Stimulated activated CD8-positive, alpha-beta memory T cell treated with anti-CD3 and anti-CD28 coated beads, Interleukin-12 subunit alpha, Interleukin-12 subunit beta, amount 100 ng/mL, for 1 hour (primary cell): Measurements from ENCODE around the gene PAGR1.
"Not testable (repeated sequence)": the region's sequence is repeated elsewhere in the genome, so short reads cannot be mapped to it uniquely, and the experiment has no call there.

ENCODE experiments used
- DNase-seq: peaks from one replicate; pipeline ENCODE4 v3.0.0-alpha.2; 2020; ENCODE audit warnings: low read depth

The PAGR1 gene

GRCh38 chr16:29815793-29816693, at the start of gene PAGR1:
Gene PAGR1 (plus strand): TSS chr16:29816152. CDS start chr16:29816526, 374 bp downstream.
- peak; percentile 97 for DNase-seq

GRCh38 chr16:29766571-29766970, 49.4 kb upstream of the PAGR1 start:
- no peak for DNase-seq

- DNase-seq, result no peak
Measured at GRCh38 chr16:29767062-29767461, 48.9 kb upstream of the PAGR1 start.

GRCh38 chr16:29769507-29769906, 46.4 kb upstream of the PAGR1 start:
- DNase-seq, result no peak

GRCh38 chr16:29770250-29770929, 45.6 kb upstream of the PAGR1 start:
- DNase-seq, result no peak

GRCh38 chr16:29772330-29772729, 43.6 kb upstream of the PAGR1 start:
- DNase-seq, result not testable (repeated sequence)

GRCh38 chr16:29774730-29775129, 41.2 kb upstream of the PAGR1 start:
- DNase-seq, result no peak

GRCh38 chr16:29775742-29776408, 40.1 kb upstream of the PAGR1 start:
- DNase-seq, result no peak

- no peak for DNase-seq
Measured at GRCh38 chr16:29777576-29778350, 38.2 kb upstream of the PAGR1 start, which contains the start of gene ZG16. Gene ZG16 (plus strand): TSS chr16:29778256. CDS start chr16:29779267, 1,011 bp downstream.

GRCh38 chr16:29779474-29779873, 36.5 kb upstream of the PAGR1 start:
- no peak for DNase-seq

- DNase-seq, result not testable (repeated sequence)
Measured at GRCh38 chr16:29783094-29783953, 32.6 kb upstream of the PAGR1 start.

GRCh38 chr16:29784157-29784556, 31.8 kb upstream of the PAGR1 start:
- no peak for DNase-seq

- DNase-seq, result peak; percentile 61
Measured at GRCh38 chr16:29784901-29785500, 31.0 kb upstream of the PAGR1 start.

GRCh38 chr16:29787155-29787554, 28.8 kb upstream of the PAGR1 start:
- DNase-seq, result not testable (repeated sequence)

GRCh38 chr16:29789775-29790182, 26.2 kb upstream of the PAGR1 start:
- DNase-seq, result no peak

- DNase-seq, result peak; percentile 100
Measured at GRCh38 chr16:29790183-29790948, 25.6 kb upstream of the PAGR1 start, which contains the start of gene KIF22. Gene KIF22 (plus strand): TSS chr16:29790751. CDS start chr16:29790760, 9 bp downstream.

GRCh38 chr16:29790949-29791844, 24.8 kb upstream of the PAGR1 start:
- DNase-seq, result no peak
